GM12878 (cell line): ENCODE data around the gene EPAS1. TPM values are rescaled to one million over a fixed set of nuclear protein-coding genes. Genes with fewer than 3 reads are reported as not detected.

Experiments
- ATAC-seq: fragments of 200-7000 bp; cut with Tn5 transposase; 3 replicates; pipeline ENCODE4 v1.9.1; 2020; ENCODE audit warnings: mild to moderate bottlenecking, moderate library complexity
- BruUV-seq: library from RNA; stranded (reverse); fragments of 400-500 nt; replicated peaks from 2 replicates; lab custom pipeline; 2021; lab: Mats Ljungman, UMichigan
- CTCF ChIA-PET: fragments of 300-600 bp; sonication (Branson Sonifier 250); formaldehyde crosslinking; extraction: SDS; loops from one replicate; lab custom pipeline; 2021; ENCODE audit warnings: inconsistent platforms; lab: Yijun Ruan, JAX
- POLR2A ChIA-PET: fragments of 350-600 bp; formaldehyde crosslinking; extraction: SDS; loops from one replicate; lab custom pipeline; 2021; ENCODE audit warnings: inconsistent platforms; lab: Charles Lee
- RAD21 ChIA-PET: fragments of 300-600 bp; sonication (Branson Sonifier 250); formaldehyde crosslinking; loops from one replicate; lab custom pipeline; 2023; ENCODE audit warnings: antibody characterized with exemption; ENCODE audit not compliant: unreplicated experiment; lab: Charles Lee
- SMC1A ChIA-PET: fragments of 300-600 bp; sonication (Branson Sonifier 250); formaldehyde crosslinking; loops from one replicate; lab custom pipeline; 2023; ENCODE audit not compliant: unreplicated experiment, uncharacterized antibody; lab: Charles Lee
- DNase-seq: peaks from one replicate; pipeline ENCODE4 v3.0.0-alpha.2; 2011; ENCODE audit warnings: low read depth, low spot score
- FAIRE-seq: peaks from 3 replicates; lab custom pipeline; 2011; peaks lifted over from hg19 to GRCh38; lab: Jason Lieb, UNC
- H2AFZ ChIP-seq: 2 replicates; pipeline ENCODE4 v1.6.0; 2011; ENCODE audit warnings: low read depth, low read length, control low read depth; ENCODE audit not compliant: control insufficient read depth
- H3K27ac ChIP-seq: 2 replicates; pipeline ENCODE4 v1.5.1; 2011; ENCODE audit warnings: control low read depth; ENCODE audit not compliant: control insufficient read depth, insufficient read depth
- H3K27me3 ChIP-seq, 2 experiments: replicated peaks in 1 of 2; 2 replicates each; pipeline versions ENCODE4 v1.6.0 to v1.6.1; 2011; ENCODE audit warnings: low read length in 1 of 2; ENCODE audit not compliant: control insufficient read depth in 2 of 2, insufficient read depth in 2 of 2
- H3K36me3 ChIP-seq, 2 experiments: 2 replicates each; pipeline ENCODE4 v1.5.1; 2011; ENCODE audit warnings: low read length in 1 of 2; ENCODE audit not compliant: control insufficient read depth in 2 of 2, insufficient read depth in 2 of 2
- H3K4me1 ChIP-seq: 2 replicates; pipeline ENCODE4 v1.6.1; 2011; ENCODE audit warnings: mild to moderate bottlenecking, low read length, moderate library complexity, mixed read lengths; ENCODE audit not compliant: control insufficient read depth, insufficient read depth
- H3K4me2 ChIP-seq: 2 replicates; pipeline ENCODE4 v1.6.0; 2011; ENCODE audit warnings: control low read depth; ENCODE audit not compliant: control insufficient read depth, insufficient read depth
- H3K4me3 ChIP-seq: fragments of 200-600 bp; sonication (generic); 2 replicates; pipeline ENCODE4 v1.5.1; 2016
- H3K79me2 ChIP-seq: 2 replicates; pipeline ENCODE4 v1.6.0; 2011; ENCODE audit warnings: low read length; ENCODE audit not compliant: control insufficient read depth, insufficient read depth
- H3K9ac ChIP-seq: 2 replicates; pipeline ENCODE4 v1.8.0; 2011; ENCODE audit warnings: low read length, control low read depth, mixed read lengths; ENCODE audit not compliant: control insufficient read depth, insufficient read depth
- H3K9me3 ChIP-seq: replicated peaks from 3 replicates; pipeline ENCODE4 v1.5.1; 2011; ENCODE audit warnings: mild to moderate bottlenecking, low read length; ENCODE audit not compliant: control insufficient read depth, insufficient read depth
- H4K20me1 ChIP-seq: 2 replicates; pipeline ENCODE4 v1.6.0; 2011; ENCODE audit not compliant: control insufficient read depth, insufficient read depth
- FOXK2 ChIP-seq: fragments of 450-650 bp; IDR thresholded peaks from 2 replicates; pipeline ENCODE4 v1.6.1; 2017; ENCODE audit warnings: mild to moderate bottlenecking, moderate library complexity
- ZNF24 ChIP-seq: fragments of 450-650 bp; IDR thresholded peaks from 2 replicates; pipeline ENCODE4 v1.6.1; 2017; ENCODE audit warnings: antibody characterized with exemption, mild to moderate bottlenecking
- ZNF274 ChIP-seq: IDR thresholded peaks from one replicate; pipeline ENCODE4 v1.8.0; 2011; ENCODE audit not compliant: insufficient read length, insufficient read depth
- WGBS: methylation state at CpG from one replicate; pipeline ENCODE4 v1.1.6; 2016; ENCODE audit warnings: low lambda C conversion rate; ENCODE audit not compliant: insufficient replicate concordance, insufficient coverage; ENCODE audit errors: missing lambda C conversion rate; 5-methylcytosine and 5-hydroxymethylcytosine counted together
- in situ Hi-C: fragments of 300-500 bp; cut with MboI; formaldehyde crosslinking; loops from 9 replicates; pipeline ENCODE4 v1.14.3; 2018; ENCODE audit warnings: mixed read lengths
- intact Hi-C: fragments of 100-400 bp; cut with micrococcal nuclease; formaldehyde crosslinking; loops from one replicate; pipeline ENCODE4 v1.14.2; 2022; ENCODE audit not compliant: unreplicated experiment
- polyA plus RNA-seq, 11 experiments: library from polyadenylated mRNA; depleted of rRNA in 4 of 11; unstranded in 6 of 11; stranded (reverse) in 5 of 11; fragments of >200 nt; fragmentation: Nextera tagmentation in 4 of 11; fragmentation: Illumina TruSeq in 1 of 11; extraction: Ambion mirVana in 4 of 11; extraction: Trizol in 1 of 11; gene quantifications; 1 replicate in 1 of 11; 2 replicates in 10 of 11; pipeline versions ENCODE4 v1.2.1 to v1.2.3, GENCODE V29; 2011 to 2016; ENCODE audit warnings: inconsistent platforms in 2 of 11, missing spikeins in 2 of 11, low read depth in 1 of 11
- total RNA-seq, 4 experiments: library from RNA; depleted of rRNA in 3 of 4; stranded (reverse); fragments of >200 nt in 3 of 4; fragmentation: Illumina TruSeq in 1 of 4; extraction: Trizol in 1 of 4; gene quantifications; 2 replicates each; pipeline versions ENCODE4 v1.2.1 to v1.2.3, GENCODE V29; 2013 to 2021

Gene EPAS1
- total and polyA plus RNA-seq, 10 of the 15 experiments (the other 5 are each of a cell fraction or from before 2014, with no cell fraction given): 0.11 to 22.0 (median 1.3) TPM; not detected in 1

DNA sequence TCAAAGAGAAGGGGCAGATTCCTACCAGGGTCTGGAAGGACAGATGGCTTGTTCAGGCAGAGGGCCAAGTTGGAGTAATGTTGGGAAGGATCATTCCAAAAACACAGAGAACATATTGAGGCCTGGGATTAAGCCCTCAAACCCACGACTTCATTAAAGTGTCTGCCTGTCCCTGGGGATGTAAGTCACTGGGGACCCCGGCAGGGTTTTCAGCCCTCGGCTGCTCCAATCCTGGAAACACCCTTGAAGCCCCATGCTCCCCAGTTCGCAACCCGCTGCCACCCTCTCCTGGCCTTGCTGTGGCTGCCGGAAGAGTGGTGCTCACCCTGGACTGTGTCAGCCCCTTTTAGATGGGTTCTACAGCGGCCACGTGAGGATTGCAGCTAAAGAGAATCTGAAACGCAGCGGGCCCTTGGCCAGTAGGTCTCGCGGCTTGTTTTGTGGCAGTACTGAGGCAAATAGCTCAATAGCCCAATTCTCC, 79.9 kb downstream of the EPAS1 start:
- H3K9me3 ChIP-seq: no peaks in the 10 kb centered on the region
- no peak for DNase-seq
- BruUV-seq: no TSS peak
- no peak overlapping the region for H2AFZ ChIP-seq
- TF ChIP-seq ZNF24 (no peak), FOXK2 (no peak)
- H3K27ac ChIP-seq: no peak overlapping the region
- peaks cover 0 to 2% of the 10 kb centered on the region in 2 experiments; a peak in 2 of 4 replicates for H3K36me3 ChIP-seq
- ChIA-PET SMC1A (interaction anchor here (1.5 kb wide), 1 partner anchor 85 kb away, joined by 4 read pairs; no protein-coding TSS in a partner anchor), CTCF (interaction anchor here (1.8 to 2.0 kb wide), 2 partner anchors 11 kb away, joined by 5 to 7 read pairs; no protein-coding TSS in a partner anchor), RAD21 (no interaction called here), POLR2A (no interaction called here)
- FAIRE-seq: no peak
- no peaks in the 10 kb centered on the region for H3K79me2 ChIP-seq
- peaks cover 0 to 3% of the 10 kb centered on the region in 2 experiments; a peak in 1 of 4 replicates for H3K27me3 ChIP-seq
- H3K9ac ChIP-seq: no peak overlapping the region
- 64% methylated on average over 12 of the region's 12 CpGs for WGBS
- ATAC-seq: no peak
- no peak overlapping the region for H3K4me2 ChIP-seq
- intact Hi-C loops: no loop called here
- no peaks in the 10 kb centered on the region for H3K4me1 ChIP-seq
- in situ Hi-C loops: no loop called here
- H3K4me3 ChIP-seq: no peak overlapping the region
- H4K20me1 ChIP-seq: no peaks in the 10 kb centered on the region

- ChIA-PET SMC1A (interaction anchor here (0.5 to 1.5 kb wide), 2 partner anchors 84 to 268 kb away, joined by 4 read pairs; no protein-coding TSS in a partner anchor), POLR2A (no interaction called here), RAD21 (interaction anchor here (1.7 kb wide), 1 partner anchor 315 kb away, joined by 4 read pairs; no protein-coding TSS in a partner anchor), CTCF (interaction anchor here (1.1 to 2.0 kb wide), 2 partner anchors 11 to 367 kb away, joined by 5 to 7 read pairs; no protein-coding TSS in a partner anchor)
- in situ Hi-C loops: no loop called here
- FAIRE-seq (no peak), ATAC-seq (no peak), DNase-seq (no peak)
- BruUV-seq: no TSS peak
- no peaks in the 10 kb centered on the region for H4K20me1 ChIP-seq
- no peaks in the 10 kb centered on the region for H3K9me3 ChIP-seq
- no peaks in the 10 kb centered on the region for H3K79me2 ChIP-seq
- H3K27me3 ChIP-seq: peaks cover 0 to 3% of the 10 kb centered on the region in 2 experiments; a peak in 1 of 4 replicates
- no peak overlapping the region for H3K4me2 ChIP-seq
- H3K4me1 ChIP-seq: no peaks in the 10 kb centered on the region
- H3K9ac ChIP-seq: no peak overlapping the region
- no peak for TF ChIP-seq ZNF274
- H3K36me3 ChIP-seq: peaks cover 0 to 2% of the 10 kb centered on the region in 2 experiments; a peak in 2 of 4 replicates
- intact Hi-C loops: no loop called here
- H2AFZ ChIP-seq: no peak overlapping the region
- no peak overlapping the region for H3K4me3 ChIP-seq
- 20% methylated on average over 16 of the region's 16 CpGs for WGBS
- no peak overlapping the region for H3K27ac ChIP-seq
Measured at GRCh38 chr2:46377666-46378560, 80.7 kb downstream of the EPAS1 start.
